Measurements from ENCODE around the gene SDK2. TPM values are rescaled to one million over a fixed set of nuclear protein-coding genes. Genes with fewer than 3 reads are reported as not detected.

Gene SDK2
- total RNA-seq, 2 donors from 2014 or later = 0.26 to 0.33 TPM

DNA sequence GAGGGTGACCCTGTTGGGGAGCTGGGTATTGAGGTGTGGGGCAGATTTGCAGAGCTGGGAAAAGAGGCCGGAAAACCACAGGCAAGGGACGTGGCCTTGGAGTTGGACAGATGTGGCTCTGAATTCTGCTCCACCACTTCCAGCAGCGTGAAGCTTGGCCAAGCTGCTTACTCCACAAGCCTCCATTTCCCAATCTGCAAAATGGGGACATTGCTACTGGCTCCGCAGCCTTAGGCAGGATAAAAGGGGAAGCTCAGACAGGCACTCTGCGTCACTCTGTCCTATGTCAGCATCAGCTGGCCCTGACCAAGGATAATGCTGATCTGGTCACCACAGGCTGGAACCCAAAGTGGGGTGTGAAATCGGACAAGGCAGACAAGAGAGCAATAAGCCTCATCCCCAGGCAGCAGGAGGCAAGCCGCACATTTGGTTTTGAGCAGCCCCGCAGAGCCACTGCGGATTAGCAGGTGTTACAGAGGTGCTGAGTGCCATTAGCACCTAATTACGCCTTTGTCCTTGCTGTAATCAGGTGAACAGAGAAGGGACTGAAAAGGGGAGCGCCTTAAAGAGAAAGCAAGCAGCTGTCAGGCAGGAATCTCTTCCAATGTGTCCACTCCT is 54.8 kb downstream of the SDK2 start:
- no peaks in the 10 kb centered on the region for H3K36me3 ChIP-seq (replicated peaks in 1 of 2; ENCODE audit: insufficient read depth in 1 of 2, low read depth in 2 of 2)
- no peaks in the 10 kb centered on the region for H3K4me1 ChIP-seq
- intact Hi-C loops (cut with DNase I) = no loop called here
- no peaks in the 10 kb centered on the region for H3K9me3 ChIP-seq
- DNase-seq (no peak), ATAC-seq (no peak)
- H3K27me3 ChIP-seq = no peaks in the 10 kb centered on the region
- no peak for TF ChIP-seq CTCF (IDR thresholded peaks at IDR 0.05)
- TF ChIP-seq POLR2A (IDR thresholded peaks at IDR 0.05) = no peak
- no peak overlapping the region for H3K4me3 ChIP-seq
- WGBS, 2 donors = 57% methylated on average over 11 of the region's 11 CpGs
- no peak overlapping the region for H3K27ac ChIP-seq

DNA sequence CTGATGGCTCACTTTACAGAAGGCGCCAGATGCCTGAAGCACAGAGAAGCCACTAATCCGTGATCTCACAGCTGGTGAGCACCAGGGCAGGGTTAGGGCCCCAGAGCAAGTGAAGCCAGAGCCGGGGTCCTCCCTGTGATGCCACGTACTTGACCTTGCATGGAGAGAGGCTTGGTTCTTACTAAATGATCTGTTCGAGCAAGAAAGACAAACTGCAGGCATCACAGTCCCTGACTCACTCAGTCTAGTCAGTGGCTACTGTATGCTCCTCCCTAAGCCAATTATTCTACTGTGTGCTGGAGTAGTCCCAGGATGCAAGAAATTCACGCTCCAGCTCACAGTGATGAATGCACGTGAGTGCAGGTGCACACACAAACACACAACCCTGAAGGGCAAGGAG is 55.4 kb downstream of the SDK2 start:
- Histone ChIP-seq H3K4me3 (no peak overlapping the region), H3K27ac (no peak overlapping the region), H3K4me1 (no peaks in the 10 kb centered on the region), H3K36me3 (replicated peaks in 1 of 2; ENCODE audit: insufficient read depth in 1 of 2, low read depth in 2 of 2) (no peaks in the 10 kb centered on the region), H3K27me3 (no peaks in the 10 kb centered on the region), H3K9me3 (no peaks in the 10 kb centered on the region)
- ATAC-seq = no peak
- no peak for TF ChIP-seq CTCF (IDR thresholded peaks at IDR 0.05)
- no peak for TF ChIP-seq POLR2A (IDR thresholded peaks at IDR 0.05)
- 55 to 65% methylated on average over 2 to 7 of the region's 7 CpGs for WGBS, 2 donors
- intact Hi-C loops (cut with DNase I) = no loop called here
- DNase-seq = no peak

GRCh38 chr17:73588301-73588846 is 55.9 kb downstream of the SDK2 start:
- no peaks in the 10 kb centered on the region for H3K27me3 ChIP-seq
- DNase-seq = no peak
- TF ChIP-seq CTCF (IDR thresholded peaks at IDR 0.05) (no peak), POLR2A (IDR thresholded peaks at IDR 0.05) (no peak)
- H3K4me1 ChIP-seq = no peaks in the 10 kb centered on the region
- intact Hi-C loops (cut with DNase I) = no loop called here
- H3K27ac ChIP-seq = no peak overlapping the region
- WGBS, 2 donors = 70 to 98% methylated on average over 8 to 14 of the region's 15 CpGs
- H3K4me3 ChIP-seq = no peak overlapping the region
- H3K36me3 ChIP-seq (replicated peaks in 1 of 2; ENCODE audit: insufficient read depth in 1 of 2, low read depth in 2 of 2) = no peaks in the 10 kb centered on the region
- no peaks in the 10 kb centered on the region for H3K9me3 ChIP-seq
- ATAC-seq = no peak

GRCh38 chr17:73586921-73587602 is 57.2 kb downstream of the SDK2 start:
- ATAC-seq (no peak), DNase-seq (no peak)
- H3K9me3 ChIP-seq = no peaks in the 10 kb centered on the region
- H3K27me3 ChIP-seq = no peaks in the 10 kb centered on the region
- no peak overlapping the region for H3K4me3 ChIP-seq
- no peak for TF ChIP-seq POLR2A (IDR thresholded peaks at IDR 0.05)
- no peak for TF ChIP-seq CTCF (IDR thresholded peaks at IDR 0.05)
- no peaks in the 10 kb centered on the region for H3K4me1 ChIP-seq
- WGBS, 2 donors = 61 to 65% methylated on average over 9 to 12 of the region's 12 CpGs
- intact Hi-C loops (cut with DNase I) = no loop called here
- H3K27ac ChIP-seq = no peak overlapping the region
- H3K36me3 ChIP-seq (replicated peaks in 1 of 2; ENCODE audit: insufficient read depth in 1 of 2, low read depth in 2 of 2) = no peaks in the 10 kb centered on the region
